K562 (cell line): Measurements from ENCODE around the gene SLC22A3. TPM values are rescaled to one million over a fixed set of nuclear protein-coding genes. Genes with fewer than 3 reads are reported as not detected.

Source experiments
- ATAC-seq: fragments of 200-7000 bp; cut with Tn5 transposase; 3 replicates; pipeline ENCODE4 v1.9.1; 2020; ENCODE audit warnings: moderate library complexity
- BruUV-seq: library from RNA; stranded (reverse); fragments of 400-500 nt; replicated peaks from 2 replicates; lab custom pipeline; 2021; lab: Mats Ljungman, UMichigan
- CTCF ChIA-PET: fragments of 300-600 bp; formaldehyde crosslinking; extraction: SDS; loops from one replicate; lab custom pipeline; 2021; ENCODE audit warnings: low intra/inter-chr PET ratio; lab: Yijun Ruan, JAX
- POLR2A ChIA-PET: fragments of 300-600, 350-650 bp; sonication (Branson Sonifier 250); formaldehyde crosslinking; extraction: SDS; loops from one replicate; lab custom pipeline; 2021; ENCODE audit warnings: antibody characterized with exemption, inconsistent platforms; lab: Yijun Ruan, JAX
- DNase-seq, 4 experiments: peaks; one replicate each; pipeline versions ENCODE4 v3.0.0 to v3.0.0-alpha.2; 2011 to 2018; ENCODE audit warnings: low spot score in 3 of 4, mixed read lengths in 3 of 4; ENCODE audit errors: extremely low read depth in 1 of 4
- FAIRE-seq: peaks from 2 replicates; lab custom pipeline; 2011; peaks lifted over from hg19 to GRCh38; lab: Jason Lieb, UNC
- H2AFZ ChIP-seq: 2 replicates; pipeline ENCODE4 v1.6.0; 2011; ENCODE audit warnings: low read depth, low read length, control low read depth, inconsistent platforms
- H3K27ac ChIP-seq: fragments of 200-600 bp; 3 replicates; pipeline ENCODE4 v1.8.0; 2011; ENCODE audit warnings: low read depth, mild to moderate bottlenecking, control low read depth, inconsistent platforms, low read length, moderate library complexity, mixed read lengths; ENCODE audit errors: extremely low read depth
- H3K27me3 ChIP-seq, 2 experiments: fragments of 300-600 bp in 1 of 2; 2 replicates in 1 of 2; 3 replicates in 1 of 2; pipeline versions ENCODE4 v1.6.0 to v1.8.0; 2011; ENCODE audit warnings: inconsistent platforms in 2 of 2, low read length in 2 of 2, mild to moderate bottlenecking in 1 of 2, mixed read lengths in 1 of 2, moderate library complexity in 1 of 2; ENCODE audit not compliant: control insufficient read depth in 2 of 2, insufficient read depth in 2 of 2
- H3K36me3 ChIP-seq: fragments of 300-600 bp; 3 replicates; pipeline ENCODE4 v1.8.0; 2011; ENCODE audit warnings: mild to moderate bottlenecking, low read length, inconsistent platforms; ENCODE audit not compliant: control insufficient read depth, insufficient read depth
- H3K4me1 ChIP-seq, 2 experiments: fragments of 200-600 bp in 1 of 2; replicated peaks in 1 of 2; 2 replicates in 1 of 2; 3 replicates in 1 of 2; pipeline versions ENCODE4 v1.5.1 to v1.8.0; 2011; ENCODE audit warnings: inconsistent platforms in 2 of 2, low read length in 2 of 2, mild to moderate bottlenecking in 1 of 2, mixed read lengths in 1 of 2, moderate library complexity in 1 of 2; ENCODE audit not compliant: control insufficient read depth in 2 of 2, insufficient read depth in 2 of 2
- H3K4me2 ChIP-seq: 2 replicates; pipeline ENCODE4 v1.6.1; 2011; ENCODE audit warnings: low read length, control low read depth, inconsistent platforms, mixed read lengths; ENCODE audit not compliant: insufficient read depth
- H3K4me3 ChIP-seq: fragments of 200-600 bp; sonication (generic), shearing (Covaris generic); 2 replicates; pipeline ENCODE4 v1.5.1; 2016; ENCODE audit warnings: control low read depth, inconsistent platforms
- H3K79me2 ChIP-seq: fragments of 200-600 bp; 3 replicates; pipeline ENCODE4 v1.8.0; 2011; ENCODE audit warnings: low read length, inconsistent platforms; ENCODE audit not compliant: control insufficient read depth, insufficient read depth
- H3K9ac ChIP-seq, 2 experiments: 2 replicates each; pipeline versions ENCODE4 v1.6.0 to v1.6.1; 2011; ENCODE audit warnings: low read depth in 2 of 2, low read length in 2 of 2, control low read depth in 1 of 2, inconsistent platforms in 1 of 2, mild to moderate bottlenecking in 1 of 2, mixed read lengths in 1 of 2; ENCODE audit not compliant: insufficient read depth in 1 of 2
- H3K9me1 ChIP-seq: one replicate; pipeline ENCODE4 v1.6.0; 2011; ENCODE audit warnings: inconsistent platforms, mild to moderate bottlenecking, low read length, moderate library complexity; ENCODE audit not compliant: control insufficient read depth, insufficient read depth
- H3K9me3 ChIP-seq: replicated peaks from 2 replicates; pipeline ENCODE4 v1.5.1; 2011; ENCODE audit warnings: low read depth, low read length, inconsistent platforms; ENCODE audit not compliant: control insufficient read depth, insufficient read depth
- H4K20me1 ChIP-seq: replicated peaks from 2 replicates; pipeline ENCODE4 v1.6.1; 2011; ENCODE audit warnings: low read length, inconsistent platforms, mixed read lengths; ENCODE audit not compliant: control insufficient read depth, insufficient read depth
- CSDE1 ChIP-seq, 2 experiments: fragments of 450-650 bp; IDR thresholded peaks; 2 replicates each; pipeline ENCODE4 v1.6.1; 2016; ENCODE audit warnings: mild to moderate bottlenecking in 1 of 2
- ETV1 ChIP-seq: fragments of 450-650 bp; conservative IDR thresholded peaks from 2 replicates; pipeline ENCODE4 v1.6.1; 2016; ENCODE audit warnings: missing genetic modification characterization, control low read depth, low read depth, missing compliant biosample characterization
- FOSL1 ChIP-seq: fragments of 200-800 bp; sonication (Bioruptor generic); conservative IDR thresholded peaks from 2 replicates; pipeline ENCODE4 v1.6.1; 2016; ENCODE audit warnings: missing genetic modification characterization, missing compliant biosample characterization
- FOXP1 ChIP-seq: sonication (generic); formaldehyde crosslinking; IDR thresholded peaks from 2 replicates; pipeline ENCODE4 v1.8.0; 2022; ENCODE audit warnings: mild to moderate bottlenecking, missing genetic modification reagents
- GABPA ChIP-seq: fragments of 200-800 bp; sonication (Bioruptor generic); conservative IDR thresholded peaks from 2 replicates; pipeline ENCODE4 v1.6.1; 2016; ENCODE audit warnings: low read depth, missing genetic modification characterization, missing compliant biosample characterization
- GTF2E2 ChIP-seq: fragments of 200-800 bp; sonication (Bioruptor generic); IDR thresholded peaks from 2 replicates; pipeline ENCODE4 v1.6.1; 2016; ENCODE audit warnings: missing genetic modification characterization, missing compliant biosample characterization
- NR2C2 ChIP-seq, 2 experiments: fragments of 200-800 bp in 1 of 2; sonication (Bioruptor generic) in 1 of 2; sonication (generic) in 1 of 2; formaldehyde crosslinking in 1 of 2; IDR thresholded peaks; 2 replicates each; pipeline versions ENCODE4 v1.6.1 to v1.8.0; 2016 to 2022; ENCODE audit warnings: mild to moderate bottlenecking in 1 of 2, missing compliant biosample characterization in 1 of 2, missing genetic modification characterization in 1 of 2, missing genetic modification reagents in 1 of 2
- RNF2 ChIP-seq: sonication (generic); IDR thresholded peaks from 2 replicates; pipeline ENCODE4 v1.6.1; 2016
- SIN3B ChIP-seq: fragments of 450-650 bp; IDR thresholded peaks from 2 replicates; pipeline ENCODE4 v1.6.1; 2017; ENCODE audit warnings: low read depth, mild to moderate bottlenecking, moderate library complexity
- SOX6 ChIP-seq: fragments of 450-650 bp; IDR thresholded peaks from 2 replicates; pipeline ENCODE4 v1.6.1; 2014; ENCODE audit warnings: mild to moderate bottlenecking
- U2AF2 ChIP-seq: fragments of 200-400 bp; formaldehyde crosslinking; optimal IDR thresholded peaks from 2 replicates; pipeline ENCODE3; 2017; ENCODE audit warnings: low read depth, mild to moderate bottlenecking, low read length
- ZKSCAN8 ChIP-seq: fragments of 200-800 bp; sonication (Bioruptor generic); IDR thresholded peaks from 2 replicates; pipeline ENCODE4 v1.6.1; 2016; ENCODE audit warnings: missing genetic modification characterization, missing compliant biosample characterization
- ZNF589 ChIP-seq: fragments of 200-800 bp; sonication (Bioruptor generic); IDR thresholded peaks from 2 replicates; pipeline ENCODE4 v1.6.1; 2016; ENCODE audit warnings: low read depth, missing genetic modification characterization, missing compliant biosample characterization
- WGBS: fragments of 100-300 bp; shearing (Covaris generic); methylation state at CpG from one replicate; pipeline ENCODE4 v1.1.6; 2016; ENCODE audit warnings: low coverage, mixed read lengths; ENCODE audit not compliant: insufficient coverage; ENCODE audit errors: missing lambda C conversion rate; 5-methylcytosine and 5-hydroxymethylcytosine counted together
- in situ Hi-C: fragments of 300-500 bp; cut with MboI; formaldehyde crosslinking; loops from 4 replicates; pipeline ENCODE4 v1.15.0; 2018; ENCODE audit warnings: inconsistent platforms, mixed read lengths
- intact Hi-C: fragments of 100-400 bp; cut with micrococcal nuclease; formaldehyde crosslinking; loops from 2 replicates; pipeline ENCODE4 v1.14.2; 2022
- polyA plus RNA-seq, 8 experiments: library from polyadenylated mRNA; depleted of rRNA in 4 of 8; stranded (reverse) in 5 of 8; unstranded in 3 of 8; fragments of >200 nt; fragmentation: Nextera tagmentation in 2 of 8; fragmentation: Illumina TruSeq in 1 of 8; extraction: Ambion mirVana in 2 of 8; extraction: Trizol in 1 of 8; gene quantifications; 2 replicates each; pipeline versions ENCODE4 v1.2.1 to v1.2.3, GENCODE V29; 2011 to 2014; ENCODE audit warnings: inconsistent platforms in 1 of 8, missing spikeins in 1 of 8
- total RNA-seq, 7 experiments: library from RNA; depleted of rRNA in 6 of 7; stranded (reverse); fragments of >200 nt in 6 of 7; fragmentation: Illumina TruSeq in 2 of 7; extraction: Trizol in 2 of 7; gene quantifications; 2 replicates each; pipeline versions ENCODE4 v1.2.1 to v1.2.3, GENCODE V29; 2011 to 2021; ENCODE audit warnings: low replicate concordance in 1 of 7
- TF ChIP-seq, protein P1 (sequence below): fragments of 250-450 bp; sonication (Bioruptor Pico); IDR thresholded peaks from 2 replicates; pipeline ENCODE4 v1.5.0; 2022; ENCODE audit warnings: mild to moderate bottlenecking

SLC22A3 gene
- total and polyA plus RNA-seq, 9 of the 15 experiments (the other 6 are each of a cell fraction or from before 2014, with no cell fraction given), result not detected

DNA sequence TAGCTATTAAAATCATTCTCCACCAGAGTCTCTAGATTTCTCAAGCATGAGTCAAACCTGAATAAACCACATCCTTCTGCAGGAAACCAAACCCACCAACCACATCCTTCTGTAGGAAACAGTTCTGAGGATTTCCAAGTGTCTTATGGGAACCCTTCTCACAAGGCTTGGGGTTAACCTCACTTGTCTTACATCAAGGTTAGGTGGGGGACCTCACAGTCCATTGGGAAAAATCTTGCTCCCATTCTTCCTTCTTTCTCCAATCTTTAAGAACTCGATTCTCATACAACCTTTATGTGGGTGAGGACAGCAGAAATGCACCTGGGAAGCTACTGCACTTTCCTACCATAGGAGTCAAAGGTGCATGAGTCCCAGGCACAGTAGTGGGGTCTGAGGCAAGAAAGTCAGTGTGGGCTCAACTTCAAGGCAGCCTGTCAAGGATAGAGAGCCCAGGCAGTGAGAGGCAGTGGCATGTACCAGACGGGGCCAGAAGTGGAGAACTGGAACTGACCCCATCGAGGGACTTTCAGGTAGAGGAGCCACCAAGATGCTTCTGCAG is 114.5 kb downstream of the SLC22A3 start:
- no peaks in the 10 kb centered on the region for H3K36me3 ChIP-seq
- 0 out of 2 replicates have a peak, but pooled peaks have one; percentile 30 for TF ChIP-seq RNF2
- no peak for TF ChIP-seq SOX6
- peak; percentile 65 for TF ChIP-seq FOSL1 (tag)
- TF ChIP-seq GABPA (tag), result peak; percentile 74
- TF ChIP-seq GTF2E2, result 0 out of 2 replicates have a peak, but pooled peaks have one; percentile 69
- no peak for TF ChIP-seq CSDE1 (IDR thresholded peaks at IDR 0.05)
- TF ChIP-seq ZNF589, result peak; percentile 76; the same call in 1 of the 2 replicates
- TF ChIP-seq U2AF2, result no peak
- TF ChIP-seq ZKSCAN8 (CRISPR knock-in tag), result peak; percentile 39; the same call in 1 of the 2 replicates
- no peak for TF ChIP-seq FOXP1
- TF ChIP-seq, protein P1, sequence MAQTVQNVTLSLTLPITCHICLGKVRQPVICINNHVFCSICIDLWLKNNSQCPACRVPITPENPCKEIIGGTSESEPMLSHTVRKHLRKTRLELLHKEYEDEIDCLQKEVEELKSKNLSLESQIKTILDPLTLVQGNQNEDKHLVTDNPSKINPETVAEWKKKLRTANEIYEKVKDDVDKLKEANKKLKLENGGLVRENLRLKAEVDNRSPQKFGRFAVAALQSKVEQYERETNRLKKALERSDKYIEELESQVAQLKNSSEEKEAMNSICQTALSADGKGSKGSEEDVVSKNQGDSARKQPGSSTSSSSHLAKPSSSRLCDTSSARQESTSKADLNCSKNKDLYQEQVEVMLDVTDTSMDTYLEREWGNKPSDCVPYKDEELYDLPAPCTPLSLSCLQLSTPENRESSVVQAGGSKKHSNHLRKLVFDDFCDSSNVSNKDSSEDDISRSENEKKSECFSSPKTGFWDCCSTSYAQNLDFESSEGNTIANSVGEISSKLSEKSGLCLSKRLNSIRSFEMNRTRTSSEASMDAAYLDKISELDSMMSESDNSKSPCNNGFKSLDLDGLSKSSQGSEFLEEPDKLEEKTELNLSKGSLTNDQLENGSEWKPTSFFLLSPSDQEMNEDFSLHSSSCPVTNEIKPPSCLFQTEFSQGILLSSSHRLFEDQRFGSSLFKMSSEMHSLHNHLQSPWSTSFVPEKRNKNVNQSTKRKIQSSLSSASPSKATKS (CRISPR knock-in tag), result no peak
- no peak for TF ChIP-seq SIN3B
- 0 out of 2 replicates have a peak, but pooled peaks have one; percentile 24 for TF ChIP-seq ETV1 (tag)
- TF ChIP-seq NR2C2 (CRISPR knock-in tag; IDR thresholded peaks at IDR 0.05), result no peak
- peak; percentile 44; the same call in 1 of the 2 replicates for TF ChIP-seq NR2C2 (tag; IDR thresholded peaks at IDR 0.05)
- no peaks in the 10 kb centered on the region for H3K79me2 ChIP-seq
- FAIRE-seq, result peak; percentile 11
- no peak for ATAC-seq
- no peak overlapping the region for H3K4me2 ChIP-seq
- no peaks in the 10 kb centered on the region for H3K9me3 ChIP-seq
- 0% methylated on average over 3 of the region's 3 CpGs for WGBS
- no peaks in the 10 kb centered on the region for H4K20me1 ChIP-seq
- no peaks in the 10 kb centered on the region for H3K9me1 ChIP-seq
- no TSS peak for BruUV-seq
- in situ Hi-C loops (no loop called here), intact Hi-C loops (no loop called here)
- H3K4me3 ChIP-seq, result no peak overlapping the region
- DNase-seq, result no peak
- no peak overlapping the region for H3K27ac ChIP-seq
- H2AFZ ChIP-seq, result no peak overlapping the region
- H3K9ac ChIP-seq, result no peak overlapping the region
- H3K4me1 ChIP-seq, result no peaks in the 10 kb centered on the region; a peak in 1 of 5 replicates
- no peaks in the 10 kb centered on the region; a peak in 2 of 5 replicates for H3K27me3 ChIP-seq
- ChIA-PET POLR2A (no interaction called here), CTCF (no interaction called here)
